BJ (cell line): ENCODE data around the gene DGUOK. TPM values are rescaled to one million over a fixed set of nuclear protein-coding genes. Genes with fewer than 3 reads are reported as not detected.

Experiments used
- CTCF ChIA-PET: fragments of 350-600 bp; formaldehyde crosslinking; extraction: SDS; loops from one replicate; lab custom pipeline; 2021; ENCODE audit warnings: antibody characterized with exemption, inconsistent platforms; lab: Yijun Ruan, JAX
- POLR2A ChIA-PET: fragments of 300-600 bp; sonication (Branson Sonifier 250); formaldehyde crosslinking; extraction: SDS; loops from one replicate; lab custom pipeline; 2021; ENCODE audit warnings: antibody characterized with exemption; lab: Charles Lee
- DNase-seq: peaks from one replicate; pipeline ENCODE4 v3.0.0-alpha.2; 2011; ENCODE audit warnings: low read depth
- H3K27me3 ChIP-seq: 2 replicates; pipeline ENCODE4 v1.6.0; 2011; ENCODE audit warnings: low read length; ENCODE audit not compliant: control insufficient read depth, insufficient read depth
- H3K36me3 ChIP-seq: 2 replicates; pipeline ENCODE4 v1.5.1; 2011; ENCODE audit warnings: low read length; ENCODE audit not compliant: control insufficient read depth, insufficient read depth
- H3K4me3 ChIP-seq: 2 replicates; pipeline ENCODE4 v1.5.1; 2011; ENCODE audit warnings: low read depth, mild to moderate bottlenecking, control low read depth, low read length
- CTCF ChIP-seq: IDR thresholded peaks from 2 replicates; pipeline ENCODE4 v1.5.1; 2011; ENCODE audit warnings: low read depth, mild to moderate bottlenecking, control low read depth, inconsistent platforms, low read length, moderate library complexity; ENCODE audit not compliant: insufficient read depth
- polyA plus RNA-seq: library from polyadenylated mRNA; depleted of rRNA; stranded (reverse); fragments of >200 nt; gene quantifications from 2 replicates; pipeline ENCODE4 v1.2.3, GENCODE V29; 2011

DGUOK gene
- polyA plus RNA-seq, 1 experiment: 79.8 TPM

- TF ChIP-seq CTCF: peak; percentile 36
- Histone ChIP-seq H3K36me3 (no peaks in the 10 kb centered on the region), H3K27me3 (peaks cover 3% of the 10 kb centered on the region), H3K4me3 (no peak overlapping the region)
- DNase-seq: no peak
- ChIA-PET POLR2A (no interaction called here), CTCF (interaction anchor here (0.9 to 1.2 kb wide), 2 partner anchors 13 to 80 kb away, joined by 3 to 4 read pairs; no protein-coding TSS in a partner anchor)
These were observed 18.7 kb upstream of the DGUOK start for GRCh38 chr2:73907840-73908452.

- no peak for DNase-seq
- H3K27me3 ChIP-seq: peaks cover 3% of the 10 kb centered on the region
- no peaks in the 10 kb centered on the region for H3K36me3 ChIP-seq
- CTCF ChIA-PET: no interaction called here
- H3K4me3 ChIP-seq: no peak overlapping the region
- POLR2A ChIA-PET: no interaction called here
- no peak for TF ChIP-seq CTCF
These were observed 17.7 kb upstream of the DGUOK start for GRCh38 chr2:73908689-73909652.

GRCh38 chr2:73910873-73911547 lies 15.7 kb upstream of the DGUOK start:
- no peaks in the 10 kb centered on the region for H3K36me3 ChIP-seq
- no peak overlapping the region for H3K4me3 ChIP-seq
- TF ChIP-seq CTCF: no peak
- ChIA-PET CTCF (interaction anchor here (1.1 to 1.6 kb wide), 2 partner anchors 12 to 87 kb away, joined by 3 to 5 read pairs; no protein-coding TSS in a partner anchor), POLR2A (no interaction called here)
- no peak for DNase-seq
- H3K27me3 ChIP-seq: peaks cover 7% of the 10 kb centered on the region

GRCh38 chr2:73911548-73912208 lies 15.0 kb upstream of the DGUOK start:
- TF ChIP-seq CTCF: no peak
- CTCF ChIA-PET: interaction anchor here (1.0 to 1.6 kb wide), 3 partner anchors 12 to 338 kb away, joined by 3 to 5 read pairs (median 3); no protein-coding TSS in a partner anchor
- no peak for DNase-seq
- Histone ChIP-seq H3K36me3 (no peaks in the 10 kb centered on the region), H3K4me3 (no peak overlapping the region), H3K27me3 (peaks cover 10% of the 10 kb centered on the region)
- POLR2A ChIA-PET: no interaction called here
